Epithelial cell of esophagus (primary cell): ENCODE measurements around the gene JUP.

Experiments used
- DNase-seq: peaks from one replicate; pipeline ENCODE4 v3.0.0; 2010; ENCODE audit warnings: low read depth
- H3K4me3 ChIP-seq: 2 replicates; pipeline ENCODE4 v1.5.1; 2011; ENCODE audit warnings: mild to moderate bottlenecking, low read length, control low read depth
- CTCF ChIP-seq: IDR thresholded peaks from 2 replicates; pipeline ENCODE4 v1.5.1; 2011; ENCODE audit warnings: low read depth, mild to moderate bottlenecking, low read length, control low read depth, inconsistent platforms; ENCODE audit not compliant: insufficient read depth; ENCODE audit errors: missing control alignments

JUP gene

GRCh38 chr17:41823141-41823524 is 36.6 kb upstream of the JUP start:
- no peak for DNase-seq
- H3K4me3 ChIP-seq, result no peak overlapping the region
- no peak for TF ChIP-seq CTCF

- H3K4me3 ChIP-seq, result no peak overlapping the region
- no peak for TF ChIP-seq CTCF
- no peak for DNase-seq
These were observed 36.0 kb upstream of the JUP start for GRCh38 chr17:41822216-41823140.

GRCh38 chr17:41821776-41822175 is 35.3 kb upstream of the JUP start:
- DNase-seq, result no peak
- TF ChIP-seq CTCF, result no peak
- no peak overlapping the region for H3K4me3 ChIP-seq

GRCh38 chr17:41818024-41818423 is 31.5 kb upstream of the JUP start:
- TF ChIP-seq CTCF, result no peak
- no peak overlapping the region for H3K4me3 ChIP-seq
- no peak for DNase-seq

- DNase-seq, result no peak
- no peak for TF ChIP-seq CTCF
- H3K4me3 ChIP-seq, result no peak overlapping the region
These were observed 30.3 kb upstream of the JUP start for GRCh38 chr17:41816637-41817320.

- H3K4me3 ChIP-seq, result no peak overlapping the region
- DNase-seq, result no peak
- TF ChIP-seq CTCF, result no peak
These were observed 27.7 kb upstream of the JUP start for GRCh38 chr17:41814195-41814594.

GRCh38 chr17:41813699-41814124 is 27.2 kb upstream of the JUP start:
- DNase-seq, result no peak
- H3K4me3 ChIP-seq, result peak overlapping the region; percentile 64
- no peak for TF ChIP-seq CTCF
